T-helper 2 cell treated with Interferon-gamma antibody and Interleukin-4, amounts not matched to agents 5 μg/mL and 100 μg/mL, for 36 hours (primary cell): ENCODE data around the gene MGAT1.

Source experiments
- DNase-seq: peaks from one replicate; pipeline ENCODE4 v3.0.0; 2021; ENCODE audit warnings: low spot score
- H3K27ac Mint-ChIP-seq: one replicate; pipeline ENCODE4 v1.8.0; 2021; ENCODE audit warnings: mild to moderate bottlenecking, mixed read lengths
- H3K27me3 Mint-ChIP-seq: one replicate; pipeline ENCODE4 v1.8.0; 2021; ENCODE audit warnings: low read depth, mixed read lengths
- H3K36me3 Mint-ChIP-seq: one replicate; pipeline ENCODE4 v1.8.0; 2021; ENCODE audit warnings: low read depth, mixed read lengths
- H3K4me1 Mint-ChIP-seq: one replicate; pipeline ENCODE4 v1.8.0; 2021; ENCODE audit warnings: low read depth, mixed read lengths
- H3K4me3 Mint-ChIP-seq: one replicate; pipeline ENCODE4 v1.8.0; 2022; ENCODE audit warnings: mild to moderate bottlenecking, moderate library complexity, mixed read lengths
- H3K9me3 Mint-ChIP-seq: one replicate; pipeline ENCODE4 v1.8.0; 2021; ENCODE audit warnings: mixed read lengths

Gene MGAT1

GRCh38 chr5:180817893-180818674 lies 15.5 kb upstream of the MGAT1 start:
- H3K4me1 Mint-ChIP-seq = peaks cover 29% of the 10 kb centered on the region
- H3K27ac Mint-ChIP-seq = no peak overlapping the region
- H3K36me3 Mint-ChIP-seq = no peaks in the 10 kb centered on the region
- DNase-seq = no peak
- H3K9me3 Mint-ChIP-seq = no peaks in the 10 kb centered on the region
- no peak overlapping the region for H3K4me3 Mint-ChIP-seq
- no peaks in the 10 kb centered on the region for H3K27me3 Mint-ChIP-seq

- Mint-ChIP-seq H3K36me3 (no peaks in the 10 kb centered on the region), H3K27ac (no peak overlapping the region), H3K4me1 (peaks cover 36% of the 10 kb centered on the region), H3K4me3 (peak overlapping the region; percentile 54), H3K9me3 (no peaks in the 10 kb centered on the region), H3K27me3 (no peaks in the 10 kb centered on the region)
- no peak for DNase-seq
Measured at GRCh38 chr5:180816608-180817534, 14.3 kb upstream of the MGAT1 start.

DNA sequence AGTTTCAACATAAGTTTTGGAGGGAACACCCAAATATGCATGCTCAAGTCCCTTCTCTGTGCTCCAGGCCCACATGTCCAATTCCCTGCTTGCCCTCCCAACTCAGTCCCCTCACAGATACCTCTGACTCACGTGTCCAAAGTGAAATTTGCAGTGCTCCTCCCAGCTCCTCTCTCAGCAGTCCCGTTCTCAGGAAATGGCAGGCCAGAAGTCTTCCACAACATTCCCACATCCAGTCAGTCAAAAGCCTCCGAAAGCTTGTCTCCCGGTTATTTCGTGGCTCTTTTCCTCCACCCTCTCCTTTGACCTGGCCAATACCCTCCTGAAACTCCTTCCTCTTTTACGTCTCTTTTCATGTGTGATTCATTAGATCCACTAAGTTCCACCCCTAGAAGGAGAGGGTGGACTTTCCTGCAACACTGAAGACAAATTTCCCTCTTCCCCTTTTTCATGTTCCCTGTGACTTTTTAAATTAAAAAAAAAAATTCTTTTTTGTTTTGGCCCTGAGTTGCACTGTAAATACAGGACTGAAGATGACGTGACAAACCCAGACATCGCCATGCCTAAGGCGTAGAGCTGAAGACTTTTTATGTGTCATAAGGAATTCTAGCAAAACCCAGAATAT lies 12.8 kb upstream of the MGAT1 start:
- Mint-ChIP-seq H3K27ac (peak overlapping the region; percentile 47), H3K27me3 (no peaks in the 10 kb centered on the region), H3K36me3 (no peaks in the 10 kb centered on the region), H3K4me1 (peaks cover 42% of the 10 kb centered on the region), H3K4me3 (no peak overlapping the region), H3K9me3 (no peaks in the 10 kb centered on the region)
- DNase-seq = no peak

DNA sequence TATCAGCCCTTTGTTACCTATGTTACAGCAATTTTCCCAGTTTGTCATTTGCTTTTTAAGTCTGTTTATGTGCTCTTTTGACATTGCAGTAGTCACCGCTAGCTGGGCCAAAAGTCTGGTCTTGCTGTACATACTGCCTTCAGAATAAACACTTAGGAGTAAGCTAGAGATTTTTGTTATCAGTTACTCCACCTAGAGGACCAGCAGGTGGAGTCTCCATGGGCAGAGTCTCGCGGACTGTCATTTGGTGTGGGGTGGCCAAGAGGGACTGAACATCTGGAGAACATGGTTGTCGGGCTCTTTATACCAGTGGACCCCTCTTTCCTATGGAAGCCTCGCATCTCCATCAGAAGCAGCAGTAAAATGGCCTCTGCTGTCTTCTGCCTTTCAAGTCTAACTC lies 10.8 kb upstream of the MGAT1 start:
- H3K27ac Mint-ChIP-seq = no peak overlapping the region
- H3K4me1 Mint-ChIP-seq = peaks cover 47% of the 10 kb centered on the region
- H3K4me3 Mint-ChIP-seq = no peak overlapping the region
- H3K27me3 Mint-ChIP-seq = no peaks in the 10 kb centered on the region
- no peak for DNase-seq
- no peaks in the 10 kb centered on the region for H3K9me3 Mint-ChIP-seq
- peaks cover 9% of the 10 kb centered on the region for H3K36me3 Mint-ChIP-seq

DNA sequence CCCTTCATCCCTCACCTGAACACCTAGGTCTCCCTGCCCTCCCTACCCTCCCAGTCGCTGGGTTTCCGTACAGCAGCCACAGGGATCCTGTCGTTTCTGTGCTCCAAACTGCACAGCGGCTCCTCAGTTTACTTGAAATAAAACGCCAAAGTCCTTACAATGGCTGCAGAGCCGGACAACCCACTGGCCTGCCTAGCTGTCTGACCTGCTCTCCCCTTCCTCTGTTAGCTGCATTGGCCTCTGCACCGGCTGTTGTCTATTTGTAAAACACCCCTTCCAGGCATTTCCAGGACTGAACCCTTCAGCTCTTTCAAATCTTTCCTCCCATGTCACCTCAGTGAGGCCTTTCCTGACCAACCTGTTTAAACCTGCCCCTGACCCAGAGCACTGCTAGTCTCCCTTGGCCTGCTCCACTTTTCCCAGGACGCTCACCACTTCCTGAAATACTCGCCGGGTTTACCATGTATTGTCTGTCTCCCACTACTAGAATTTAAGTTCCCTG lies 9.1 kb upstream of the MGAT1 start:
- peaks cover 27% of the 10 kb centered on the region for H3K36me3 Mint-ChIP-seq
- peak overlapping the region; percentile 86 for H3K4me3 Mint-ChIP-seq
- peaks cover 59% of the 10 kb centered on the region for H3K4me1 Mint-ChIP-seq
- peak overlapping the region; percentile 91 for H3K27ac Mint-ChIP-seq
- H3K27me3 Mint-ChIP-seq = no peaks in the 10 kb centered on the region
- no peak for DNase-seq
- H3K9me3 Mint-ChIP-seq = no peaks in the 10 kb centered on the region

GRCh38 chr5:180810959-180811622 lies 8.5 kb upstream of the MGAT1 start:
- Mint-ChIP-seq H3K4me3 (peak overlapping the region; percentile 86), H3K27ac (peak overlapping the region; percentile 91), H3K27me3 (no peaks in the 10 kb centered on the region), H3K4me1 (peaks cover 61% of the 10 kb centered on the region), H3K36me3 (peaks cover 32% of the 10 kb centered on the region), H3K9me3 (no peaks in the 10 kb centered on the region)
- no peak for DNase-seq

- peaks cover 36% of the 10 kb centered on the region for H3K36me3 Mint-ChIP-seq
- no peaks in the 10 kb centered on the region for H3K27me3 Mint-ChIP-seq
- peak; percentile 92 for DNase-seq
- no peaks in the 10 kb centered on the region for H3K9me3 Mint-ChIP-seq
- H3K4me1 Mint-ChIP-seq = peaks cover 63% of the 10 kb centered on the region
- peak overlapping the region; percentile 99 for H3K27ac Mint-ChIP-seq
- peak overlapping the region; percentile 78 for H3K4me3 Mint-ChIP-seq
Measured at GRCh38 chr5:180810210-180810958, 7.8 kb upstream of the MGAT1 start.

DNA sequence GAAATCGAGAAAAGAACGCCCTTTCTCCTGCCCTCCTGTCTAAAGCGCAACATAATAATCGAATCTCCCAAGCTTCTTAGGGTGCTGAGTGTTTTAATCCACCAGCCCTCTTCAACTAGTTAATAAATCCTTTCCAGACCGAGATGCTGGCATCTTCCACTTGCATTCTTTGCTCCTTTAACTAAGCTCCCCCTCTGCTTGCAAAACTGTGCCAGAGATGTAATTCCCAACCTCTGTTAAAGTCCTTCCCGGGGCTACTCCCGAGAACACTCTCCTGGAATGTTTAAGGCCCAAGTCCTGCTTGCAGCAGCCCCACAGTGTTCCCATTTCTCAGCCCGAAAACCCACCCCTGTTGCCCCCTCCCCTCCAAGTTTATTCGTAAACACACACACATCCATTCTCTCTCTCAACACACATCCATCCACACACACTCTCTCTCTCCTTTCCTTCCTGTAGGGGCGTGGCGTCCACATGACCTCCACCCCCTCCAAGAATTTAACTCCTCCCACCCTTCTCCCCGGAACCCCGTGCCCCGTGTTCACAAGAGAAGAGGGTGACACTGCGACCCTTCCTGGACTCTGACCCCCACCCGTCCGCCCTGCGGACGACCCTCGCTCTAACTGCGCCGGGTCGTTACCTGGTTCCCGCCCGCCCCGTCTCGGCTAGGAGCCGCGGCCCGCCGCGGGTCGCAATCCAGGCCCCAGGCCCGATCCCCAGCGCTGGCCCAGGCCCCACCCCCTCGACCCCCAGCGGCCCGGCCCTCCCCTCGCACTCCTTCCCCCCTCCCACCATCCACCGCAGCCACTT lies 7.0 kb upstream of the MGAT1 start:
- Mint-ChIP-seq H3K4me1 (peaks cover 66% of the 10 kb centered on the region), H3K27me3 (no peaks in the 10 kb centered on the region), H3K36me3 (peaks cover 42% of the 10 kb centered on the region), H3K4me3 (peak overlapping the region; percentile 78), H3K9me3 (no peaks in the 10 kb centered on the region), H3K27ac (peak overlapping the region; percentile 99)
- peak; percentile 89 for DNase-seq

DNA sequence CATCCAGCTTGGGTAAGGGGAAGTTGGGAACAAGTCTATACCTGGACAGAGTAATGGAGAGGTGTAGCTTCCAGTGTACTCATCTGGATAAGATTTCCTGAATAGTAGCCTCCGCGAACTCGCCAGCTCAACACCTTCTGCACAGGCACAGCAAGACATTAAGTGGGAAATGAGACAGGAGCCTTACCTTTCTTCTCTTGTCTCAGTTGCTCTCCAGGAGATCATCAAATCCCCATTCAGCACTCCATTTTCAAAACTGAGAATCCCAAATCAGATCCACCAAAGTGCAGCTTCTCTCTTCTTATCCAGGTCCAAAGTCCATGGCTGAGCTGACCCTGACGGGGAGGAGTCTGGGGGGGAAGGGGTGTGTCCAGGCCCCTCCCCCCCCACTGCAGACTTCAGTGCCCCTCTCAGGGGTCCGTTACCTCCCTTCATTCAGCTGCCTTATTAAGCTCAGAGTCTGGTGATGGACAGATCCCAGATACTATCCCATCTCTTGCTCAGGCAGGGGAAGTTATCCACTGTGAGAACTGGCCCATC lies 5.9 kb upstream of the MGAT1 start:
- Mint-ChIP-seq H3K4me3 (peak overlapping the region; percentile 78), H3K27ac (peak overlapping the region; percentile 99), H3K9me3 (no peaks in the 10 kb centered on the region), H3K27me3 (no peaks in the 10 kb centered on the region), H3K36me3 (peaks cover 49% of the 10 kb centered on the region), H3K4me1 (peaks cover 61% of the 10 kb centered on the region)
- DNase-seq = no peak

GRCh38 chr5:180807654-180808414 lies 5.2 kb upstream of the MGAT1 start:
- H3K4me3 Mint-ChIP-seq = peak overlapping the region; percentile 78
- peaks cover 55% of the 10 kb centered on the region for H3K4me1 Mint-ChIP-seq
- DNase-seq = no peak
- no peaks in the 10 kb centered on the region for H3K9me3 Mint-ChIP-seq
- peak overlapping the region; percentile 99 for H3K27ac Mint-ChIP-seq
- no peaks in the 10 kb centered on the region for H3K27me3 Mint-ChIP-seq
- peaks cover 51% of the 10 kb centered on the region for H3K36me3 Mint-ChIP-seq

DNA sequence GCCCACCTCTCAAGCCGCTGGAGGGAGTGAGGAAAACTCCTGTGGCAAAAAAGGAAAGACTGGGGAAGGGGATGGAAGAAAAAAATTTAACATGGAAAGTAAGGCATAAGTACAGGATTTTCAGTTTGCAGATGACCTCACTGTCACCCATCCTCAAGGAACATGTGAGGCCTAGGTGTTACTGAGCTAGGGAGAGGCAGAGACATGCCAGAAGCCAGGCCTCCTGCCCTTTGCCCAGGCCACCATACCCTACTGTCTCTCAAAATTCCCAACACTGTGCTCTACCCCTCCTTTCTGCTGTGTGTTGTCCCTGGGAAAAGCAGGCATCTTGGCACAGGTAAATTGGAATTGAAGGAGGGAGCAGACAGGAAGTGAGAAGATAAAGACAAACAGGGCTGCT lies 4.4 kb upstream of the MGAT1 start:
- H3K27ac Mint-ChIP-seq = peak overlapping the region; percentile 99
- no peaks in the 10 kb centered on the region for H3K9me3 Mint-ChIP-seq
- no peaks in the 10 kb centered on the region for H3K27me3 Mint-ChIP-seq
- peak overlapping the region; percentile 78 for H3K4me3 Mint-ChIP-seq
- H3K36me3 Mint-ChIP-seq = peaks cover 51% of the 10 kb centered on the region
- DNase-seq = no peak
- H3K4me1 Mint-ChIP-seq = peaks cover 52% of the 10 kb centered on the region
